Activated CD4-positive, alpha-beta memory T cell treated with anti-CD3 and anti-CD28 coated beads, Interleukin-2, amount 10 ng/mL, durations not matched to agents 7 days and 5 days (primary cell): ENCODE data around the gene ATP6V0D1. TPM values are rescaled to one million over a fixed set of nuclear protein-coding genes. Genes with fewer than 3 reads are reported as not detected.

ENCODE experiments used
- CTCF ChIA-PET: fragments of 350-600 bp; sonication (Branson Sonifier 250); formaldehyde crosslinking; loops from one replicate; lab custom pipeline; 2021; ENCODE audit warnings: antibody characterized with exemption, inconsistent platforms; lab: Charles Lee
- POLR2A ChIA-PET: fragments of 350-600 bp; sonication (Branson Sonifier 250); formaldehyde crosslinking; loops from one replicate; lab custom pipeline; 2021; ENCODE audit warnings: antibody characterized with exemption; lab: Charles Lee
- DNase-seq: peaks from one replicate; pipeline ENCODE4 v3.0.0-alpha.2; 2020
- H3K27ac Mint-ChIP-seq: one replicate; pipeline ENCODE4 v1.8.0; 2021; ENCODE audit warnings: mild to moderate bottlenecking, mixed read lengths
- H3K27me3 Mint-ChIP-seq: one replicate; pipeline ENCODE4 v1.8.0; 2021; ENCODE audit warnings: mixed read lengths
- H3K36me3 Mint-ChIP-seq: one replicate; pipeline ENCODE4 v1.8.0; 2021; ENCODE audit warnings: low read depth, mixed read lengths
- H3K4me1 Mint-ChIP-seq: one replicate; pipeline ENCODE4 v1.8.0; 2021; ENCODE audit warnings: mixed read lengths
- H3K4me3 Mint-ChIP-seq: one replicate; pipeline ENCODE4 v1.8.0; 2021; ENCODE audit warnings: mild to moderate bottlenecking, mixed read lengths
- H3K9me3 Mint-ChIP-seq: one replicate; pipeline ENCODE4 v1.8.0; 2021; ENCODE audit warnings: mixed read lengths
- total RNA-seq, 2 experiments: library from RNA; stranded (reverse); gene quantifications; one replicate each; pipeline ENCODE4 v1.2.3, GENCODE V29; 2021

ATP6V0D1 gene
- total RNA-seq, 2 experiments from 2014 or later: 52.8 to 59.5 TPM

DNA sequence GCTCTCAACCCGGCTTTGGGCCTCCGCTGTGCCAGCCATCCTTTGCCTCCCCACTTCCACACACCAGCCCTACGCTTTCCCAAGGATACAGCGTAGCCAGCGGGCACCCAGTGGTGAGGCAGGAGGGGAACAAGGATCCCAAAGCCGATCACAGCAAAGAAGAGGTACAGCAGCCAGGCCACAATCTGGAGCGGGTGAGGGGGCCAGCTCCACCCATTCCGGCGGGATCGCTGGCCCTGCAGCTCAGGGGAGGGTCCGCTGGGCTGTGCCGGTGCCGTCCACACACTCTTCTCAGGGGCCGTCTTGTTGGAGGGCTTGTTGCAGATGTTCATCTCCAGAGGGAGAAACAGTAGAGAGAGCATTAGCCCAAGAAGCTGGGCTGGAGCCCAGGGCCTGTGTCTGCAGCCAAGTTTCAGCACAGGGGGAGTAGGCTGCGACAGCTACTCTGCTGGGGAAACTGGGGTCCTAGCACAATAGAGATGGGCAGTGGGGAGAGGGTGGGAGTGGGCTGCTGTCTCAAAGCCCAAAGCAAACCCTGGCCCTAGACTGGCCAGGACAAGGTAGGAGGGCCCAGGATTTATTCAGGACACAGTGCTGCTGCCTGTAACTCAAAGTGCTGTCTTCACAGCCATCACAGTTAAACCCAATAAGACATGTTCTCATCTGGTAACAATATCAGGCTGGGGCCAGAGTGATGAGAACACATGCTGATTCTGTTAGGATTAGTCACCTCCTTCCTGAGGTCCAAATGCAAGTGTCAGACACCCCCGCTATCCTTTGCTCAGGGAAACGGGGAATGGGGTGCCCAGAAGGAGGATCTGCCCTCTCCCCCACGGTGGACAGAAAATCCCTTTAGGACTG lies 74.6 kb downstream of the ATP6V0D1 start:
- H3K36me3 Mint-ChIP-seq: no peaks in the 10 kb centered on the region
- peaks cover 14% of the 10 kb centered on the region for H3K27me3 Mint-ChIP-seq
- no peak overlapping the region for H3K4me3 Mint-ChIP-seq
- no peak overlapping the region for H3K27ac Mint-ChIP-seq
- H3K4me1 Mint-ChIP-seq: no peaks in the 10 kb centered on the region
- DNase-seq: no peak
- ChIA-PET POLR2A (no interaction called here), CTCF (no interaction called here)
- no peaks in the 10 kb centered on the region for H3K9me3 Mint-ChIP-seq

DNA sequence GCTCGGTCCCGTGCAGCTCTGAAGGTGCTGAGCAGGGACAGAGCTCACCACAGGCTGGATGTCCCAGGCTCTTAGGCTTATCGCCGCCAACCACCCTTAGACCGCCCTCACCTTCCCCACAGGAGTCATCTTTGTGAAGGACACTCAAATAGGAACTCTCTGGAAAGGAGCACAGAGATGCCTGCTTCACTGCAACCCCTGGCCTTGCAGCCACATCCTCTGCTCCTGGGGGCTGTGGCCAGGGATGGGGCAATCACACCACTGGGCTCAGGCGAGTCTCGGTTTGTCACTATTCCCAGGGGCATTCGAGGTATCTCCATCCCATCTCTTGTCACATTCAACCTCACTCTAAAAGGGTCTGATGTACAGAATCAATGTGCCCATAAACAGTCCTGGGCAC lies 75.6 kb downstream of the ATP6V0D1 start:
- no peak for DNase-seq
- H3K36me3 Mint-ChIP-seq: no peaks in the 10 kb centered on the region
- no peak overlapping the region for H3K4me3 Mint-ChIP-seq
- POLR2A ChIA-PET: no interaction called here
- no peak overlapping the region for H3K27ac Mint-ChIP-seq
- peaks cover 12% of the 10 kb centered on the region for H3K27me3 Mint-ChIP-seq
- no peaks in the 10 kb centered on the region for H3K4me1 Mint-ChIP-seq
- CTCF ChIA-PET: interaction anchor here (1.9 kb wide), 1 partner anchor 12 kb away, joined by 5 read pairs; the partner anchor contains the start of gene TPPP3
- no peaks in the 10 kb centered on the region for H3K9me3 Mint-ChIP-seq

DNA sequence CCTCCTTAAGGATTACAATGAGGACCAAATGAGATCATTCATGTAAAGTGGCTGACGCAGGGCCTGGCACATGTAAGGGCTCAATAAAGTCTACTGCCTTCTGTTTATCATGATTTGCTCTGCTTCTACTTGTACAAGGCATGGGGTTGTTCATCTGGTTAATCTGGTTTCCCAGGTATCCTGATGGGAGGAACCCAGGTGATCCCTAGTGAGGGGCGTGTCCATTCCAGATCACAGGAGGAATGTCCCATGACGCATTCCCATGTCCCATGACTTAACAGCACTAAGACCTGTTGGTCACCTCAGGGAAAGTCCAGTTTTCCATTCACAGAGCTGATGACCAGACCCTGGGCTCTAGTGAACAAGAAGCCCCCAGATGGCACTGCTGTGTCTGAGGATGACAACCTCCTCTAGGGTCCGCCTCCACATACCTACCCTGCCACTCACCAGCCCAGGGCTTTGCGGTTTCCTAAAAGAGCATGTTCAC lies 76.2 kb downstream of the ATP6V0D1 start:
- H3K4me1 Mint-ChIP-seq: no peaks in the 10 kb centered on the region
- no peak overlapping the region for H3K27ac Mint-ChIP-seq
- no peak overlapping the region for H3K4me3 Mint-ChIP-seq
- H3K36me3 Mint-ChIP-seq: no peaks in the 10 kb centered on the region
- peaks cover 12% of the 10 kb centered on the region for H3K27me3 Mint-ChIP-seq
- ChIA-PET CTCF (interaction anchor here (1.4 to 1.9 kb wide), 2 partner anchors 11 to 144 kb away, joined by 3 to 5 read pairs; partner anchors contain the start of gene TPPP3), POLR2A (no interaction called here)
- no peak for DNase-seq
- H3K9me3 Mint-ChIP-seq: no peaks in the 10 kb centered on the region

DNA sequence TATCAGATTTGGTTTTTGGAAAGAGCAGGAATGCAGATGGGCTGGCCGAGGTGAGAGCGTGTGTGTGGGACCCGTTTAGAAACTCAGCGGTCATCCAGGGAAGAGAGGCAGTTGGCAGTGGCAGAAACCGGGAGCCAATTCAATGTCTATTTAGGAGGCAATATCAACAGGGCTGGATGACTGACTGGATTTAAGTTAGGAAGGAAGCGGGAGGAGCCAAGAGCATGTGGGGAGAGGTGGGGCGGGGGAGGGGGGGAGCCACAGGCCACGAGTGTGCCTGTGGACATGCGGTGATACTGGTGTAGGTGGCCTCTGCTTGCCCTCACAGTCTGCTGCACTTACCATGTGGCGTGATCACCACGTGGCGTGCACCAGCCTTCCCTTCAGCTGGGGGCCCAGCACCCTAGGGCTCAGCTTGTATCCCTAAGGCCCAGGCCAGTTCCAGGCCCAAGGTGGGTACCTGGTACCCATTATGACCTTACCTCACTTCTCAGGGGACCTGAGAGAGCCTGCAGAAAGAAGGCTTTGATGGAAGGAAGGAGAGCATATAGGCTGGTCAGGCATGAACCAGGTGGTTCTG lies 76.9 kb downstream of the ATP6V0D1 start:
- H3K27ac Mint-ChIP-seq: no peak overlapping the region
- POLR2A ChIA-PET: no interaction called here
- no peaks in the 10 kb centered on the region for H3K4me1 Mint-ChIP-seq
- CTCF ChIA-PET: interaction anchor here (1.4 to 1.9 kb wide), 2 partner anchors 11 to 143 kb away, joined by 3 to 5 read pairs; partner anchors contain the start of gene TPPP3
- H3K9me3 Mint-ChIP-seq: no peaks in the 10 kb centered on the region
- H3K27me3 Mint-ChIP-seq: peaks cover 12% of the 10 kb centered on the region
- H3K36me3 Mint-ChIP-seq: no peaks in the 10 kb centered on the region
- no peak for DNase-seq
- no peak overlapping the region for H3K4me3 Mint-ChIP-seq

DNA sequence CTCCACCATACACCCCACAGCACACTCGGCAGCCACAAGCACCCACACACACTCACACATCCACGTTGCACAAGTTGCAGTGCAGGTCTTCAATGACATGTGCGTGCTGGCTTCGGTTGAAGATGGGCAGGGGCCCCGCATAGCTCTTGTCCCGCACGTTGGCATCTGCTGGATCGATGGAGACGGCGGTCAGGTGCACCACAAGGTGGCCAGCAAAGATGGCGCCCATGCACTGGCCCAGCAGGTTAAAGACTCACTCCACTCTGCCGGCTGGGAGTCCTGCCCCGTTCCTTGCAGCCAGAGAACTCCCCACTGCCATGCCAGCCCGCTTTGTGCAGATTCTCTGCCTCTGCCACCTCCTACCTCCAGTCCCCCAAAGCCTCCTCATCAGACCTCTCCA lies 80.1 kb downstream of the ATP6V0D1 start:
- Mint-ChIP-seq H3K27me3 (peaks cover 12% of the 10 kb centered on the region), H3K36me3 (no peaks in the 10 kb centered on the region), H3K4me3 (no peak overlapping the region), H3K9me3 (no peaks in the 10 kb centered on the region), H3K27ac (no peak overlapping the region), H3K4me1 (no peaks in the 10 kb centered on the region)
- no peak for DNase-seq
- CTCF ChIA-PET: interaction anchor here (2.5 kb wide), 1 partner anchor 140 kb away, joined by 16 read pairs; no protein-coding TSS in a partner anchor
- POLR2A ChIA-PET: interaction anchor here (0.9 kb wide), 1 partner anchor 28 kb away, joined by 3 read pairs; no protein-coding TSS in a partner anchor

DNA sequence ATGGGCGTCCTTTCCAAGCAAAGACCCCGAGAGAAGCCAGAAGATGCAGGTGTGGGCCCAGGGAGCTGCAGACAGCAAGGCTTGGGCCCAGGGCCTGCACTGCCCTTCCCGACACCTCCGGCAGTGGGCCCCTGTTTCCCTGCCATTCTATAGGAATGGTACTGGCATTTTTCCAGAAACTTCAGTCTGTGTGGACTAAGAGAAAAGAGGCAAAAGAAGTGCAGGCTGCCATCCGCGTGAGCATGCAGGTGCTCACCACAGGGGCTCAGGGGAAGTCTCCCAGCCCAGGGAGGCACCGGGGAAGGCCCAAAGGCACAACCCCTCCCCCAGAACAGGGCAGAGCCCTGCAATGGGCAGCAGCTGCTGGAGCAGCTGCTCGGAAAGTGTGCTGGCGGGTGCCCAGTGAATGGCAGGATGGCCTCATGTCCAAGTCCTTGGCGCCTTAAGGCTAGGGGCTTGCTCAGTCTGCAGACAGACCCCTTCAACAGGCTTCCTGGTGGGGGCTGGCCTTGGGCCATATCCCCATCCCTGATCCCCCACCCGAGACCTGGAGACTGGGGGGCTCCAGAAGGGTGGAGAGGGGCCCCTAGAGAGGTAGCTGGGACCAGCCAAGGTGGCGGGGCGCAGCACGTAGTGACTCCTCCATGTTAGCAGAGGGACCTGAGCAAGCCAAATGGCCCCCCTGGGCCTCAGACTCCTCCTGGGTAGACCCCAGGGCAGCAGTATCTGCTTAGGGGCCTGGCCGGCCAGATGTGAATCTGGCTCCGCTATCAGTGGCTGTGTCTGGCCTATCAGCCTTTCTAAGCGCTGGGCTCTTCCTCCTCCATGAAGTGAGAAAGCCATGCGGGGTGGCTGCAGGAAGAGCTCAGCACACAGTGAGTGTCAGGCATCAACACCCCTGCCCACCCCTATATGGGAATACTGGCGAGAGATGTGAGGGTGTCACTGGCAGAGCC lies 80.9 kb downstream of the ATP6V0D1 start:
- ChIA-PET POLR2A (interaction anchor here (0.6 kb wide), 1 partner anchor 24 kb away, joined by 3 read pairs; no protein-coding TSS in a partner anchor), CTCF (interaction anchor here (0.5 to 2.5 kb wide), 21 partner anchors 12 to 1096 kb away, joined by 3 to 16 read pairs (median 4); partner anchors contain the start of genes E2F4, FHOD1, KCTD19 and LRRC36)
- Mint-ChIP-seq H3K4me3 (no peak overlapping the region), H3K36me3 (no peaks in the 10 kb centered on the region), H3K27ac (no peak overlapping the region), H3K9me3 (no peaks in the 10 kb centered on the region), H3K4me1 (no peaks in the 10 kb centered on the region), H3K27me3 (peaks cover 20% of the 10 kb centered on the region)
- no peak for DNase-seq

DNA sequence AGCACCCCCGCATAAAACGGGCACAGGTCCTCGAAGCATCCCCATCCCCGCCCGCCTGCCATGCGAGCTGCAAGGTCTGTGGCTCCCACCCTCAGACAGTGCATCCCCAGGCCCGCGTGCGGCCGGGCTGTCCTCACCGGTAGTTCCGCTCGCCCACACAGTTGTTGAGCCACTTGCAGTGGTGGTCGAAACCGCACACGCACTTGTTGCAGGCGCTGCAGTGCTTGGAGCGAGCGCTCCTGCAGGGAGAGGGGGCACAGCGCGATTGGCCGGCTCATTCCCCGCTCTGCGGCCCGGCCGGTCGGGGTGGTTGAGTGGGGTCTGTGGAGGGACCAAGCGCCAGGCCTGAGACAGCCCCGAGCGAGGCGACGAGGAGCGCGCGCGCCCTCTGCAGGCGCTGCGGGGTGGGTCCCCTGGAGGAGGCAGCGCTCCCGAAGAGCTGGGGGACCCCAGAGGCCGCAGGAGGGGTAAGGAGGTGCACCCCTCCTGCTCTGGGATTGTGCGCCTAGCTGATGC lies 81.7 kb downstream of the ATP6V0D1 start:
- no peaks in the 10 kb centered on the region for H3K36me3 Mint-ChIP-seq
- peak; percentile 52 for DNase-seq
- no peaks in the 10 kb centered on the region for H3K9me3 Mint-ChIP-seq
- H3K27me3 Mint-ChIP-seq: peaks cover 24% of the 10 kb centered on the region
- H3K4me1 Mint-ChIP-seq: peaks cover under 1% of the 10 kb centered on the region
- no peak overlapping the region for H3K27ac Mint-ChIP-seq
- ChIA-PET CTCF (interaction anchor here (0.5 to 2.5 kb wide), 21 partner anchors 13 to 1097 kb away, joined by 3 to 16 read pairs (median 4); partner anchors contain the start of genes E2F4, FHOD1, KCTD19 and LRRC36), POLR2A (interaction anchor here (0.6 kb wide), 1 partner anchor 23 kb away, joined by 3 read pairs; no protein-coding TSS in a partner anchor)
- H3K4me3 Mint-ChIP-seq: no peak overlapping the region

DNA sequence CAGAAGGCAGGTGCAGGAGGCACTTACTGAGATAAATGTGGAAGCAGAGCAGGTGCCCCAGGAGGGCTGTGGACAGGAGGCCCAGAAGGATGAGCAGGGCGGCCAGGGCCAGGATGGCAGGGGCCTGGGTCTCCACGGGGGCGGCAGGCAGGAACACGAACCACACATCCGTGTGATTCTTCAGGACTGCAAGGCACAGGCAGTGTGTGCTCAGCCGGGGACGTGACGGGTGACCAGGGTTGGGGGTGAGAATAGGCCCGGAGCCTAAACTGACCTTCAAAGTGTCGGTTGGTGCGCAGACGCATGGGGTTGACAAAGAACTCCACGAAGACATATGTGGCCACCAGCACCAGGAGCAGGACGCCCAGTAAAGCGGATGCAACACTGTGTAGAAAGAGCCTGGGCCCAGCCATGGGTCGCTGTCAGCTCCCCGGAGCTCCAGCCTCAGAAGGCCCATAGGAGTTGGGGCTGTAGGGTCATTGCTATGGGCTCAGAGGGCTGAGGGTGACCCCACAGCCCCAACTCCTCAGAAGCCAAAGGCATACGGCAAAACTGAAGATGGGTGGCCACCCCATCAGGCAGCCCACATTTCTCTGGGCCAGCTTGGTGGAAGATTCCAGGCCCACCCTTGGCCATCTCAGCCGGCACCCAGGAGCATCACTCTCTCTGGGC lies 82.3 kb downstream of the ATP6V0D1 start:
- CTCF ChIA-PET: interaction anchor here (1.0 to 2.5 kb wide), 5 partner anchors 11 to 138 kb away, joined by 3 to 16 read pairs (median 4); partner anchors contain the start of genes KCTD19, LRRC36 and ZDHHC1
- Mint-ChIP-seq H3K9me3 (no peaks in the 10 kb centered on the region), H3K4me3 (no peak overlapping the region), H3K36me3 (no peaks in the 10 kb centered on the region), H3K27me3 (peaks cover 30% of the 10 kb centered on the region), H3K4me1 (peaks cover 5% of the 10 kb centered on the region), H3K27ac (no peak overlapping the region)
- DNase-seq: no peak
- POLR2A ChIA-PET: no interaction called here

DNA sequence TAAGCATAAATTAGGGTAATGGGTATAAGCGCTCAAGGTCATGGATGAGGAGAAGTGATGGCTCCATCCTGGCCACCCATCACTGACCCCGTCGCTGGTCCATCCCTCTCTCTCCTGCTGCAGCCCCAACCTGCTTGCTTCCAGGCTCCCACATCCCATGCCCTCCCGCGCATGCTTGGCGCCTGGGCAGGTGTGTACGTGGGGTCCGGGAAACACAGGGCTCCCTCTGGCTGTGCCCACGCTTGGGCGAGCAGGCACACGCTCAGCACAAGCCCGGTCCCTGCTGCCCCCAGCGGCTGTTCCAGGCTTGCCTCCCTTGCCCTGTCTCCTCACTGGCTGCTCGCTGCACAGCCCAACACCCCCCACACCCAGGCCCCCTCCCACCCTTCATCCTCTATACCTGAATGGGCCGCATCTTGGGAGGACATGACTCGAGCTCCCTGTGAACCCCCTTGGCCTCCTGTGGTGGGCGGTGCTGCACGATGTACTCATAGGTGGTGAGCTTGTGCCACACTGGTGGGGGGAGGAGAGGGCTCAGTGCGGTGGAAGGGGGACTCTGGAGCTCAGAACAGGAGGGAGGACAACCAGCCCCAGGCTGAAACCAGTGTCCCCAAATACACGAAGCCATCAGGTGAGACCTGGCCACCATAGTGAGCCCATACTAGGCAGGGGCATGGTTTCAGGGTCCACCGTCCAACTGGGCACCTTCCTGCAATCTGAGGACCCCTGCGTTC lies 83.0 kb downstream of the ATP6V0D1 start:
- H3K4me3 Mint-ChIP-seq: no peak overlapping the region
- CTCF ChIA-PET: interaction anchor here (0.6 to 1.3 kb wide), 3 partner anchors 10 to 138 kb away, joined by 3 to 4 read pairs (median 3); partner anchors contain the start of gene PLEKHG4
- H3K36me3 Mint-ChIP-seq: no peaks in the 10 kb centered on the region
- H3K9me3 Mint-ChIP-seq: no peaks in the 10 kb centered on the region
- no peak for DNase-seq
- H3K27me3 Mint-ChIP-seq: peaks cover 31% of the 10 kb centered on the region
- POLR2A ChIA-PET: no interaction called here
- H3K4me1 Mint-ChIP-seq: peaks cover 5% of the 10 kb centered on the region
- no peak overlapping the region for H3K27ac Mint-ChIP-seq

DNA sequence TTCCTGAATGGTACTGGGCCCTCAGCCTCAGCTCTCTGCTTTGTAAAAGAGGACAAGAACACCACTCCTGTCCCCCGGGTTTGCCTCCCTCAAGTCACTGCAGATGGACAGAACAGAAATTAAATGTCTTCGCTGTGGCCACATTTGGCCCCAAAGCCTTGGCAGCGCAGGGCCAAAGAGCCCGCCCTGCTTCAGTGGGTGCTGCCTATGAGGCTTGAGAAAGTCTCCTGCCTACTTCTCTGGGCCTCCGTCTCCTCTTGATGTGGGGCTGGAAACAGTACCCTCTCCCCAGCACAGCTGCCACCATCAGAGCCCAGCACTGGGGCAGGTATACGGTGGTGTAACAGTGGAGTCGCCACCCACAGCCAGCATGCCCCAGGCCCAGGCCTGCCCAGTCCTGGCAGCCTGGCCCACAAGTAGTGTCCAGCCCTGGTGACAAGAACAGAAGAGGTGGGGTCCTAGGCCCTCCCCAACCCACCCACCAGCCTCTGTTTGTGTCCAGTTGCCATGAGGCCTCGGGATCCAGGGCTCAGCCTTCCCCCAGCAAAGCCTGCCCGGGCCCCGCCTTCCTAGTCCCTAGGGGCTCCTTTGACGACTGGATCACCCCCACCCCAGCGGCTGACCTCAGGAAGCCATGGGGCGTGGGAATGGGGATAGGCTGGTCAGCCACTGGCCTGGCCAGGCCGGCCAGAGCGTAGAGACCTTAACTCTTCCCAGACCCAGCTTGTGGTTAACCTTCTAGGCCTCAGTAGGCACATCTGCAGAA lies 83.7 kb downstream of the ATP6V0D1 start:
- H3K36me3 Mint-ChIP-seq: no peaks in the 10 kb centered on the region
- ChIA-PET CTCF (interaction anchor here (0.9 kb wide), 1 partner anchor 118 kb away, joined by 4 read pairs; the partner anchor contains the start of gene PLEKHG4), POLR2A (no interaction called here)
- no peak overlapping the region for H3K27ac Mint-ChIP-seq
- no peaks in the 10 kb centered on the region for H3K9me3 Mint-ChIP-seq
- H3K4me3 Mint-ChIP-seq: no peak overlapping the region
- peaks cover 38% of the 10 kb centered on the region for H3K27me3 Mint-ChIP-seq
- H3K4me1 Mint-ChIP-seq: peaks cover 5% of the 10 kb centered on the region
- no peak for DNase-seq
